Stimulated activated CD4-positive, alpha-beta T cell treated with anti-CD3 and anti-CD28 coated beads, Interleukin-1b, Interleukin-23, amount 100 ng/mL, for 1 hour (primary cell): Measurements from ENCODE around the gene UTP18.
"Not testable (repeated sequence)": the region's sequence is repeated elsewhere in the genome, so short reads cannot be mapped to it uniquely, and the experiment has no call there.

ENCODE experiments used
- DNase-seq, 2 donors: peaks; one replicate each; pipeline ENCODE4 v3.0.0-alpha.2; 2020; ENCODE audit warnings: low read depth in 2 of 2

The UTP18 gene

GRCh38 chr17:51330861-51331503 is 70.6 kb downstream of the UTP18 start:
- not testable (repeated sequence) for DNase-seq

GRCh38 chr17:51335006-51335590 is 74.8 kb downstream of the UTP18 start:
- DNase-seq: no peak

GRCh38 chr17:51335883-51336822 is 75.8 kb downstream of the UTP18 start:
- DNase-seq: no peak

GRCh38 chr17:51341457-51341856 is 81.1 kb downstream of the UTP18 start:
- DNase-seq: no peak

- no peak for DNase-seq
These were observed 81.9 kb downstream of the UTP18 start for GRCh38 chr17:51342257-51342656.

- no peak for DNase-seq
These were observed 84.2 kb downstream of the UTP18 start for GRCh38 chr17:51344532-51344931.

GRCh38 chr17:51346218-51346982 is 86.1 kb downstream of the UTP18 start:
- DNase-seq: no peak
